Stomach (tissue), 9 donors: ENCODE results near the gene SNX27. TPM values are rescaled to one million over a fixed set of nuclear protein-coding genes. Genes with fewer than 3 reads are reported as not detected.
"Not testable (repeated sequence)": the region's sequence is repeated elsewhere in the genome, so short reads cannot be mapped to it uniquely, and the experiment has no call there.

Experiments used
- DNase-seq, 2 donors: peaks; one replicate each; pipeline versions ENCODE4 v3.0.0 to v3.0.0-alpha.2; 2013 to 2019
- H3K27ac ChIP-seq, 5 donors: fragments of 200-600 bp in 4 of 5; sonication (generic) in 4 of 5; one replicate each; pipeline ENCODE4 v1.5.1; 2013 to 2019; ENCODE audit warnings: mild to moderate bottlenecking in 1 of 5, moderate library complexity in 1 of 5
- H3K27me3 ChIP-seq, 3 donors: fragments of 200-600 bp; sonication (generic); one replicate each; pipeline ENCODE4 v1.5.1; 2017 to 2019; ENCODE audit warnings: mixed run types in 1 of 3
- H3K36me3 ChIP-seq, 4 donors: fragments of 200-600 bp; sonication (generic); 1 replicate in 3 of 4; 2 replicates in 1 of 4; pipeline ENCODE4 v1.5.1; 2016 to 2019
- H3K4me1 ChIP-seq, 4 donors: fragments of 200-600 bp; sonication (generic); one replicate each; pipeline ENCODE4 v1.5.1; 2016 to 2019
- H3K4me3 ChIP-seq, 4 donors: fragments of 200-600 bp; sonication (generic) in 3 of 4; one replicate each; pipeline ENCODE4 v1.5.1; 2016 to 2019; ENCODE audit warnings: mild to moderate bottlenecking in 1 of 4
- H3K9me3 ChIP-seq, 4 donors: fragments of 200-600 bp; sonication (generic); one replicate each; pipeline ENCODE4 v1.5.1; 2016 to 2019
- CTCF ChIP-seq, 7 experiments: fragments of 450-650 bp in 4 of 7; fragments of 200-600 bp in 3 of 7; sonication (generic) in 3 of 7; IDR thresholded peaks; one replicate each; pipeline ENCODE4 v1.5.1; 2016 to 2019; ENCODE audit warnings: antibody characterized with exemption in 7 of 7, control low read depth in 2 of 7, mild to moderate bottlenecking in 1 of 7
- EP300 ChIP-seq: sonication (generic); formaldehyde crosslinking; IDR thresholded peaks from one replicate; pipeline ENCODE4 v1.6.1; 2017; ENCODE audit warnings: antibody characterized with exemption
- POLR2A ChIP-seq, 4 donors: fragments of 450-650 bp; IDR thresholded peaks; one replicate each; pipeline ENCODE4 v1.6.1; 2016; ENCODE audit warnings: antibody characterized with exemption in 4 of 4, control low read depth in 2 of 4, mild to moderate bottlenecking in 1 of 4, moderate library complexity in 1 of 4
- POLR2AphosphoS5 ChIP-seq, 3 donors: sonication (generic); formaldehyde crosslinking; IDR thresholded peaks; one replicate each; pipeline ENCODE4 v1.6.1; 2016; ENCODE audit warnings: antibody characterized with exemption in 3 of 3
- WGBS, 5 donors: extraction: QIAGEN DNeasy Blood & Tissue Kit in 3 of 5; methylation state at CpG; one replicate each; pipeline versions ENCODE4 v1.1.5 to v1.1.7; 2013 to 2018; 5-methylcytosine and 5-hydroxymethylcytosine counted together
- intact Hi-C: fragments of 100-400 bp; cut with DNase I; formaldehyde crosslinking; loops from one replicate; pipeline ENCODE4 v1.15.1; 2023; ENCODE audit warnings: low total_unique reads
- polyA plus RNA-seq, 3 donors: library from polyadenylated mRNA; stranded (reverse); fragments of 200-250 nt; gene quantifications; one replicate each; pipeline ENCODE4 v1.2.3, GENCODE V29; 2013
- total RNA-seq, 5 donors: library from RNA; depleted of rRNA; stranded (reverse); fragments of >200 nt; gene quantifications; one replicate each; pipeline versions ENCODE4 v1.1.0 to v1.2.3, GENCODE V29; 2014 to 2016
- donor health status: healthy with polysubstance abuse.
- donor health status: Bipolar disorder and iron deficiency.
- donor health status: healthy.

SNX27 gene
- total and polyA plus RNA-seq, 8 donors, result 4.3 to 82.3 (median 17.7) TPM

- DNase-seq, result no peak
- intact Hi-C loops, result no loop called here
- Histone ChIP-seq H3K4me1 (peaks cover 0 to 14% (median 0%) of the 10 kb centered on the region in 4 donors), H3K9me3 (no peaks in the 10 kb centered on the region), H3K27me3 (no peaks in the 10 kb centered on the region), H3K27ac (peak overlapping the region in 3 of 5 donors; percentile 0 to 77 (median 59)), H3K36me3 (peaks cover 10 to 54% (median 49%) of the 10 kb centered on the region in 4 donors), H3K4me3 (no peak overlapping the region)
- no peak for TF ChIP-seq POLR2AphosphoS5 (IDR thresholded peaks at IDR 0.05)
- no peak for TF ChIP-seq POLR2A (IDR thresholded peaks at IDR 0.05)
- TF ChIP-seq CTCF (IDR thresholded peaks at IDR 0.05), result no peak
- no peak for TF ChIP-seq EP300
- WGBS, 5 donors, result 23 to 39% (median 33%) methylated on average over 3 of the region's 3 CpGs
Observed at GRCh38 chr1:151680826-151681225, 69.0 kb downstream of the SNX27 start.

DNA sequence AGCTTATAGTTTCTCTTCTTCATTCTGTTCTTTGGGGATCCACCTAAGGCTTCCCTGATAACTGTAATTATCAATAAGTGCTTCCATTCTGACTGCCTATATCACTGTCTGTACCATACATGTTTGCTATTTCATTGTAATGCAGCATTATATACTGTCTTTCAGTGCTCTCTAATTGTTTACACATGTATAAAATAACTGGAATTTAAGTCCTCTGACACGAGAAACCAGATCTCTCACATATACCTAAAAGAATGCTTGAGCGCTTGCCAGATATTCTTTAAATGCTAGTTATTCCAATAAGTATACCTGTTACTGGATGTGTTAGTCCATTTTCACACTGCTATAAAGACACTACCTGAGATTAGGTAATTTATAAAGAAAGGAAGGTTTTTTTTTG is 70.1 kb downstream of the SNX27 start:
- no peak overlapping the region for H3K27ac ChIP-seq
- no peak for TF ChIP-seq CTCF (IDR thresholded peaks at IDR 0.05)
- TF ChIP-seq EP300, result no peak
- no peak for TF ChIP-seq POLR2A (IDR thresholded peaks at IDR 0.05)
- TF ChIP-seq POLR2AphosphoS5 (IDR thresholded peaks at IDR 0.05), result no peak
- H3K4me1 ChIP-seq, result peaks cover 0 to 14% (median 0%) of the 10 kb centered on the region in 4 donors
- DNase-seq, result no peak
- H3K27me3 ChIP-seq, result no peaks in the 10 kb centered on the region
- H3K9me3 ChIP-seq, result no peaks in the 10 kb centered on the region
- no peak overlapping the region for H3K4me3 ChIP-seq
- WGBS, 5 donors, result 86 to 92% (median 88%) methylated on average over 2 of the region's 2 CpGs
- intact Hi-C loops, result no loop called here
- peaks cover 10 to 65% (median 59%) of the 10 kb centered on the region in 4 donors for H3K36me3 ChIP-seq

DNA sequence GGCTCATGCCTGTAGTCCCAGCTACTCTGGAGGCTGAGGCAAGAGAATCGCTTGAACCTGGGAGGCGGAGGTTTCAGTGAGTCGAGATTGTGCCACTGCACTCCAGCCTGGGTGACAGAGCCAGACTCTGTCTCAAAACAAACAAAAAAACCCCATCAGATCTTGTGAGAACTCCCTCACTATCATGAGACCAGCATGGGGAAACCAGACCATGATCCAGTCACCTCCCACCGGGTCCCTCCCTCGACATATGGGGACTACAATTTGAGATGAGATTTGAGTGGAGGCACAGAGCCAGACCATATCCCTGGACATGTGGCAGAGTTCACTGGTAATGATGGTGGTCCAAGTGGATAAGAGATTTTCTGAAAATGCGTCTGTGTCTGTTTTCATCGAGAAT is 71.1 kb downstream of the SNX27 start:
- H3K4me3 ChIP-seq, H3K27me3 ChIP-seq, DNase-seq, H3K27ac ChIP-seq, H3K9me3 ChIP-seq, intact Hi-C loops: not testable (repeated sequence)
- Histone ChIP-seq H3K4me1 (peaks cover 0 to 14% (median 0%) of the 10 kb centered on the region in 4 donors), H3K36me3 (peaks cover 10 to 66% (median 62%) of the 10 kb centered on the region in 4 donors)
- WGBS, 5 donors, result 88 to 98% (median 94%) methylated on average over 7 of the region's 7 CpGs

GRCh38 chr1:151684128-151684527 is 72.3 kb downstream of the SNX27 start:
- H3K4me1 ChIP-seq, result peaks cover 0 to 14% (median 0%) of the 10 kb centered on the region in 4 donors
- H3K27ac ChIP-seq, result no peak overlapping the region
- TF ChIP-seq POLR2A (IDR thresholded peaks at IDR 0.05) (no peak), EP300 (no peak), POLR2AphosphoS5 (IDR thresholded peaks at IDR 0.05) (no peak), CTCF (IDR thresholded peaks at IDR 0.05) (no peak)
- no peak overlapping the region for H3K4me3 ChIP-seq
- H3K9me3 ChIP-seq, result no peaks in the 10 kb centered on the region
- WGBS, 5 donors, result 66 to 98% (median 96%) methylated on average over 2 of the region's 2 CpGs
- no peak for DNase-seq
- peaks cover 10 to 59% (median 56%) of the 10 kb centered on the region in 4 donors for H3K36me3 ChIP-seq
- intact Hi-C loops, result no loop called here
- no peaks in the 10 kb centered on the region for H3K27me3 ChIP-seq

DNA sequence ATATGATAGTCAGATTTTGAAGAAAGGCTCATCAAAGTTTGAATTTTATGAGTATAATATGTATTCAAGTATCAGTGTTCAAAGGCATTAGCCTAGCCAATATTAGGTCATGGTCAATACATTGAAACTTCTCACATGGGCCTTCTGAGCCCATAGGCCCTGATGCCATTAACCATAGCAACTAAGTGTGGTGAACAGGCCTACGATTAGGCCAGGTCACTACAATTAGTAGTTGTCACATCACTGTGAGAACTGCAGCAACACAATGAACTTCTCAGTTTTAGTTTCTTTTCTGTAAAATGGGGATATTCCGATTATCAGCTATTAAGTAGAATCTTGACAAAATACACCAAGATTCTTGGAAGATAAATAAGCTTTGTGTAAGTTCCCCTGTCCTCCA is 74.7 kb downstream of the SNX27 start:
- intact Hi-C loops, result no loop called here
- Histone ChIP-seq H3K4me3 (no peak overlapping the region), H3K36me3 (peaks cover 10 to 74% (median 54%) of the 10 kb centered on the region in 4 donors), H3K4me1 (no peaks in the 10 kb centered on the region), H3K9me3 (no peaks in the 10 kb centered on the region), H3K27me3 (no peaks in the 10 kb centered on the region), H3K27ac (no peak overlapping the region)
- WGBS, 5 donors, result 86 to 91% (median 88%) methylated on average over 2 of the region's 2 CpGs
- no peak for DNase-seq
- TF ChIP-seq CTCF (IDR thresholded peaks at IDR 0.05), result no peak
- TF ChIP-seq EP300, result no peak
- TF ChIP-seq POLR2A (IDR thresholded peaks at IDR 0.05), result no peak
- TF ChIP-seq POLR2AphosphoS5 (IDR thresholded peaks at IDR 0.05), result no peak
